COR-L47 (cell line): ENCODE measurements around the gene GRK3.
"Not testable (repeated sequence)": the region's sequence is repeated elsewhere in the genome, so short reads cannot be mapped to it uniquely, and the experiment has no call there.

Source experiments
- DNase-seq: peaks from one replicate; lab custom pipeline; 2025; lab: John Stamatoyannopoulos, UW

The GRK3 gene

DNA sequence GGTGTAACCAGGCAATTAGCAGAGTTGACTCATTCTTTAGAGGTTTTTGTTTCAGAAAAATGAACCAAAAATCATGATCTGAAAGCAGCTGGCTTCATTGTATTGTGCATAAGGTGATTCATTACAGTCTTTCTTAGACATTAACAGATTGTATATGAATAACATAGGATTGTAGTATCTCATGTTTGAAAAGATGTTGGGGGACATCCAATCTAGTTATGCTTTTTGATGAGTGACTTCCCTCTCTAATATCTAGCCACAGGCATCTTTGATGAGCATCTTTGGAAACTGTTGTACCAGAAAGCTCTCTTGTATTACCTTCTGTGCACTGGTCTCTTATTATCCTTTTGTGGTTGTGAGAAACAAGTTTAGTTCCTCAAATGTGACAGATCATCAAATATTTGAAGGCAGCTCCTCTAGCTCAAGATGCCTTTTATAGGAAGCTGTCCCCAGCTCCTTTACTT is 8.3 kb downstream of the GRK3 start:
- no peak for DNase-seq

DNA sequence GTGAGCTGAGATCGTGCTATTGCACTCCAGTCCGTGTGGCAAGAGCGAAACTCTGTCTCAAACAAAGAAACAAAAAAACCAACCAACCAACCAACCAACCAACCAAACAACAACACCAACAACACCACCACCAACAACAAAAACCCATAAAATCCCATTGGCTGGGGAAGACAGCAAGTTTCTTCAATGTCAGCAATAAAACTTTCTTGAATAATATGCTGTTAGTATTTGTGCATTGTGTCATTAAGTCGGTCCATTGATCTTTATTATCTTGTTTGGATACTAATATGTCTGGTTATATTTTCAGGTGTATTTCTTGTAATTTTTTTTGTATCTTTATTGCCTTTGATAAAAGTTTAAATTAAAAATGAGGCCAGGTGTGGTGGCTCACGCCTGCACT is 9.4 kb downstream of the GRK3 start:
- DNase-seq = no peak

DNA sequence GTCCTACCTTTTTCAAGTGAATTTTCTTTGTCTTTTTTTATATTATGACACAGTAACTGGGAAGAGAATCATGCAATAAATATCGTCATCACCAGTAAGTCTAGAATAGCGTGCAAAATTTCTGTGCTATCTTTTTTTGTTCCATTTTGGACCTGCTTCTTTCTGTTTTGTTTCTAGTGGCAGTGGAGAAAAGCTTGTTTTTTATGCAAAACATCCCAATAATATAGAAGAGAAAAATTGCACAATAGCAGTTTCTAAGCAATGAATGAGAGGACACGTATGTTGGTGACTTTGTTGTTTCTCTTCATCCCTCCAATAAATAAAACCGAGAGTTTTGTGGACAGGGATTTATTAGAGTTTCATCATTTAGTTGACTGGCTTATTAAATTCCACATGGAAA is 10.3 kb downstream of the GRK3 start:
- no peak for DNase-seq

DNA sequence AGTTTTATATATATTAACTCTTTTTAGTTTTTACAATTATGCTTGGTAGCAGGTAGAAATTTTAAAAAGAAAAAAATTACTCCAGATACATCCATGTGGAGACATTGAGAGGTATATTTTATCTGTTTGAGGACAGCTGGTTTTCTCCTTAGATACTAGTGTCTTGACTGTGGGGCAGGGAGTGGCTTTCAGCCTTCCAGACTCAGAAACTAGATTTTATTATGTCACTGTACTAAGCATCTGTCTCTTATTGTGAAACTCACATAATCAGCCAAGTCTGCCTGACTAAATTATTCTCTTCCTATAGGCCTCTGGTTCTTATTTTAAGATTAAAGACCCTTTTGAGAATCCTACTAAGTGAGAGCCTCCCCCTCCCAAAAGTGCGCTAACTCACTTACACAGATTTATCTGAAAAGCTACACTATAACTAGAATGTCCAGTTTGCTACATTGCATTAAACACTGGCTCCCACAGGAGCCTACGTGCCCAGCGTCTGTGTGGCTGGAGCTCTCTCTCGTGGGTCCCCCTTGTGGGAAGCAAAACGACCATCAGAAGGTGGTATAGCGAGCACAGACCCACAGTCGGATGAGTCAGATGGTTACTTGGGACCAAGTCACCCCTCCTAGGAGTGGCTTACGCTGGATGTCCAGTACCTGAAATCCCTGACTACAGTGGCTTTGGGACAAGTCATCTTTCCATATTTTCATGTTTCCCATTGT is 11.4 kb downstream of the GRK3 start:
- DNase-seq = not testable (repeated sequence)

DNA sequence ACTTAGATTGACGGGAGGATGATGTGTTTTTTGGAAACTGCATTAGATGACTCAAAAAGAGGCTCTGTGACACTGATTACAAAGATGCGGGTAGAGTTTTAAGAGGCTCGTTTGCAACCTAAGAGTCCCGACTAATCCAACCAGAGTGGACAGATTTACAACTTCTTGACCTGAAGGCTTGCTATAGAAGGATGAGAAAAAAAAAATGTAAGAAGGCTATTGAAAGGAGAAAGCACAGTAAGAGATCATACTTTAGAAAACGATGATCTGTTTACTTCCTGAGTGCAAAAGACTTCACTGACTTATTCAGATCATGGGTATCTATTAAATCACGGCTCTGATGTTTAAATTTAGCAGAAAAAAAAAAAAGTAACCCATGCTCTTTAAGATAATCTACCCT is 17.0 kb downstream of the GRK3 start:
- DNase-seq = not testable (repeated sequence)

DNA sequence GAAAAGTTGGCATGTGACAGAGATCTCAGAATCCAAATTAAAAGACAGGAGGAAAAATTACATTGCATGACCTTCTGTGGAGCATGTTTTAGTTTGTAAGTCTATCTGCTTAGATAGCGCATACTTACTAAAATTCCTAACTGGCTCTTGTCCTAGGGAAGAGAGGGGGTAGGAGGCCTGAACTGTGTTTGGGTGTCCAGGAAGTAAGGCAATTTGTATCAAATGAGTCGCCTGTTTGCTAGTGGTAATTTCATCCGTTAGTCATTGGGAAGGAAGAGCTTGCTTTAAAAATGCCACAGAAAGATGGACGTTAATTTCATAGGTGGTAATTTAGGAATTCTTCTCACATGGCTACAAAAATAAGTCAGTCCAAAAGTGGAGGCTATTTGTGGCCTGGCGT is 18.5 kb downstream of the GRK3 start:
- DNase-seq = no peak

DNA sequence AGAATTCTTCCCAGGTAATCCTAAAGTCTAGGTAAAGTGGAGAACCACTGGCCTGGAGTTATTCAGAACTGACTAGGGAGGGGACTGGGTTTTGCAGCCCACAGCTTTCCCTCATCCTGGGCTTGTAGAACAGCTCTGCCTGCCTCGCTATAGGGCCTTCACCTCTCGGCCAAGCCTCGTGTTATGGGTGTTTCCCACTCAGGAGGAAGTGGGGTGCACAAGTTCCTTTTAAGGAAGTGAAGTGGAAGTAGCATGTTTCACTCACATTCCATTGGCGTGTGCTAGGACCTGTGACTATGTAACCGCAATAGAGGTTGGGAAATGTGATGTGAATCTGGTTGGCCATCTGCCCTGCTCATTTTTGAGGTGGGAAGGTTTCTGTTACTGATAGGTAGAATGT is 20.5 kb downstream of the GRK3 start:
- DNase-seq = not testable (repeated sequence)

DNA sequence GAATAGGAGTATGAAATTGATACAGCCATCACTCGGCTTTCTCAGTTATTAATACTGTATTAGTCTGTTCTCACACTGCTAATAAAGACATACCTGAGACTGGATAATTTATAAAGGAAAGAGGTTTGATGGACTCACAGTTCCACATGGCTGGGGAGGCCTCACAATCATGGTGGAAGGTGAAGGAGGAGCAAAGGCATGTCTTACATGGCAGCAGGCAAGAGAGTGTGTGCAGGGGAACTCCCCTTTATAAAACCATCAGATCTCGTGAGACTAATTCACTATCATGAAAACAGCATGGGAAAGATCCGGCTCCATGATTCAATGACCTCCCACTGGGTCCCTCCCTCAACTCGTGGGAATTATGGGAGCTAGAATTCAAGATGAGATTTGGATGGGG is 25.2 kb downstream of the GRK3 start:
- DNase-seq = not testable (repeated sequence)

DNA sequence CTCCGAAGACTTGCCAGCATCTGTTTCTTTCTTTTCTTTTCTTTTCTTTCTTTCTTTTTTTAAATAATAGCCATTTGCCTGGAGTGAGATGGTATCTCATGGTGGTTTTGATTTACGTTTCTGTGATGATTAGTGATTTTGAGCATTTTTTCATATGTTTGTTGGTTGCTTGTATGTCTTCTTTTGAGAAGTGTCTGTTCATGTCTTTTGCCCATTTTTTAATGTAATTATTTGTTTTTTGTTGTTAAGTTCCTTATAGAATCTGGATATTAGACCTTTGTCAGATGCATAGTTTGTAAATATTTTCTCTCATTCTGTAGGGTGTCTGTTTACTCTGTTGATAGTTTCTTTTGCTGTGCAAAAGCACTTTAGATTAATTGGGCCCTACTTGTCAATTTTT is 28.8 kb downstream of the GRK3 start:
- DNase-seq = not testable (repeated sequence)

DNA sequence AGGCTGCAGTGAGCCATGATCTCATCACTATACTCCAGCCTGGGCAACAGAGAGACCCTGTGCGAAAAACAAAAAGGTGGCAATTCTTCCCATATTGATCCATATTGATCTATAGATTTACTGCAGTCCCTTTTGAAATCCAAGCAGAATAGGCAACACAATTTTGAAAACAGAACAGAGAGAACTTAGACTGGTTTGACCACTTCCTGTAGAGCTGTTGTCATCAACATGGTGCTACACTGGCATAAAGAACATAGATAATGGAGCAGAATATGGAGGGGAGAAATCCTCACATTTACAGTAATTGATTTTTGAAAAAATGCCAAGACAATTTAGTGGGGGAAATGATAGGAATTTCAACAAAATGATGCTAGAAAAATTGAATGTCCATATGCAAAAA is 34.1 kb downstream of the GRK3 start:
- no peak for DNase-seq

DNA sequence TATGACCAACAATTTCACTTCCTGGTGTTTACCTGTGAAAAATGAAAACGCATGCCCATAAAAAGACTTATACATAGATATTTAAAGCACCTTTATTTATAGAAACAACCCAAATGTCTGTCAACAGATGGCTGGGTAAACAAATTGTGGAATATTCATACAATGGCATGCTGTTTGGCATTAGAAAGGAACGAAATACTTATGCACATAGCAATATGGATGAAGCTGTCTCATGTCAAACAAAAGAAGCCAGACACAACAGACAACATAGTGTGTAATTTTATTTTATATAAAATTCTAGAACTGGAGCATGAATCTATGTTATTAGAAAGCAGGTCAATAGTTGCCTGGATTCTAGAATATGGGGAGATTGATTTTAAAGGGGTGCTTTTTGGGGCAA is 38.0 kb downstream of the GRK3 start:
- no peak for DNase-seq

DNA sequence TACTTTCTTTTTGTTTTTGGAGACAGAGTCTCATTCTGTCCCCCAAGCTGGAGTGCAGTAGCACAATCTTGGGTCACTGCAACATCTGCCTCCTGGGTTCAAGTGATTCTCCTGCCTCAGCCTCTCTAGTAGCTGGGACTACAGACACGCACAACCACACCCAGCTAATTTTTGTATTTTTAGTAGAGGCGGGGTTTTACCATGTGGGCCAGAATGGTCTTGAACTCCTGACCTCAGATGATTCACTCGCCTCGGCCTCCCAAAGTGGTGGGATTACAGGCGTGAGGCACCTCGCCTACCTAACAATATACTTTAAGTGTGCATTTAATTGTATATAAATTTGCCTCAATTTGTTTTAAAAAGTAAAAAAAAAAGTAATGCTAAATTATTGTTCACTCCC is 38.4 kb downstream of the GRK3 start:
- DNase-seq = no peak

DNA sequence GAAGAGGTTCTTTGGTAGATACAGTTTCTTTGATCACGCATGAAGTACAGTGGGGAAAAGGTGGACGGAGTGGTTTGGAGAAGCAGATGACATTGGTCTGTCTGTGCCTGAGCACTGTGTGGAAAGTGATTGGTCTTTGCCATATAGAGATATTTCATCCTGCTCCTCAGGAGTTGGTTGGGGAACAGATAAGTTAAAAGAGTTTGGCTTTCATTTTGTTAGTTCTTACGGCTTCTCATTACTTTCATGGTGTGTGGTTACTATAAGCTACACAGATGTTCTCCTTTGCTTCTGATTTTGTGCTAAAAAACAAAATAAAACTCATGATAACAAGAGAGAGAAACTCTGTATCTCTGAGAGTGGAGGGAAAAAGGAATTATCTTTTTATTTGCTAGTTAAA is 40.7 kb downstream of the GRK3 start:
- DNase-seq = not testable (repeated sequence)

DNA sequence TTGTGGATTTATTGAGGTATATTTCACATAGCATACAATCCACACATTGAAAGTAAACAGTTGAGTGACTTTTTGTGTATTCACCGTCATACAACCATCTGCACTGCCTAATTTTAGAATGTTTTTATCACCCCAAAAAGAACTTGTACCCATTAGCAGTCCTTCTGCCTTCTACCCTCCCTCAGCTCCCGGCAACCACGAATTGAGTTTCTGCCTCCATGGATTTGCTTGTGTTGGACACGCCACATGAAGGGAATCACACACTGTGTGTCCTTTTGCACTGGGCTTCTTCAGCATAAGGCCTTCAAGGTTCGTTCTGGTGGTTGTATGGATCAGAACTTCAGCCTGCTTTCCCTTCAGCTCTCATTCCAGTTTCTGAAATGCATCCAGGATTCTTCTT is 41.1 kb downstream of the GRK3 start:
- DNase-seq = not testable (repeated sequence)

DNA sequence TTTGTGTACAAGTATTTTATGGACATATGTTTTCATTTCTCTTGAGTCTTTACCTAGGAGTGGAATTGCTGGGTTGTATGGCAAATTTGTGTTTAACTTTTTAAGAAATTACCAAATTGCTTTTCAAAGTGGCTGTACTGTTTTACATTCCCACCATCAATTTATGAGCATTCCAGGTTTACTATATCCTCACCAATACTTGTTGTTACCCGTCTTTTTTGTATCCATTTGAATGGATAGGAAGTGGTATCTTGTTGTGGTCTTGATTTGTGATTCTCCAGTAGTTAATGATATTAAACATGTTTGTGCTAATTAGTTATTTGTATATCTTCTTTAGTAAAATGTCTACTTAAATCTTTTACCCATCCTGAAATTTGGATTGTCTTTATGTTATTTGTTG is 46.8 kb downstream of the GRK3 start:
- not testable (repeated sequence) for DNase-seq

DNA sequence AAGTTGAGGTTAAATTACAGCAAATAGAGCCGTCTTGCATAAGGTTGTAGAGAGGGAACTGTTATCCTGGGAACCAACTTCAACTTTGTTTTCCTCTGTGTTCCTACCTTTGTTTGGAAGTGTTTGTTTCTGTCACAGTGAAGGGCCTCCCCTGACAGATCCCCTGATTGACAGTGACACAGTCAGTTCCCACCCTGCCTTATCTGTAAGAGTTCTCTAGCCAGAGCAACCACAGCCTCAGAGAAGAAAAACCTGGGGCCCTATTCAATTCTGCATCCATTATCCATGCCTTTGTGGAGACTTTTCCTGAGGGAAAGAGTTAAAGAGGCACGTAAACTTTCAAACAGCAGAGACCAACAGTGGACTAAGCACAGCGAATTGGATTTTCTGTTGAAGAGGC is 48.7 kb downstream of the GRK3 start:
- not testable (repeated sequence) for DNase-seq

DNA sequence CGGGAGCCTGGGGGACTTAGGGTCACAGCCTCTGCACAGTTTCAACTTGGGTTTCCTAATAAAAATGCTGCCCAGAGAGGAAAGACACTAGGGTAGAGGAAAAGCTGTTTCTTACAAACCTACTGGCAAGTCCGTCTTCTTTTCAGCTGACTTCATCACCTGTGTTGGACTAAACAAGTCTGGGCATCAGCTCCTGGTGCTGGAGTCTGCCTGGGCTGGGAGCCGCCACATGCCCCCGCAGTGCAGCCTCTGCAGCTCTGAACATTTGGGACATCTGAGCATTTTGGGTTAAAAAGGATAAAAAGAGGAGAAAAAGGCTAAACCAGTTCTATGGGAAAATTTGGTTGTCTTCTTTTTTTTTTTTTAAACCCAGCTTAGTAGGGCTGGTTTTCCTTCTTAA is 49.1 kb downstream of the GRK3 start:
- not testable (repeated sequence) for DNase-seq

DNA sequence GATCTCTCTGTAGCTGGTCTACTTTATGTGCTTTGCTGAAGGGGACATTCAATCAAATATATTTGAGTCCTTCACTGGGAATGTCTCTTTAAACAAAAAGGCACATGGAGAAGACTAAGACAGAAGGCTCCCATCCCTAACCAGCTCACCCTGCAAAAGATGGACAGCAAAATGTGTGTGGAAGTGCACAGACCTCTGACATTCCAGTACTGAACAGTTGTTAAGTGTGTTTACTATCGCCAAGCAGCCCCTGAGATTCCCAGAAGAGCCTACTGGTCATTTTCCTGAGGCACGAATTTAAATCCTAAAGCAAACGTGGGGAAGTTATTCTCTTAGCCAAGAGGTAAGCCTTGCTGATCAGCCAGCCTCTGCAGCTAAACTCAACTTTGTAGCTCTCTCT is 50.3 kb downstream of the GRK3 start:
- not testable (repeated sequence) for DNase-seq

DNA sequence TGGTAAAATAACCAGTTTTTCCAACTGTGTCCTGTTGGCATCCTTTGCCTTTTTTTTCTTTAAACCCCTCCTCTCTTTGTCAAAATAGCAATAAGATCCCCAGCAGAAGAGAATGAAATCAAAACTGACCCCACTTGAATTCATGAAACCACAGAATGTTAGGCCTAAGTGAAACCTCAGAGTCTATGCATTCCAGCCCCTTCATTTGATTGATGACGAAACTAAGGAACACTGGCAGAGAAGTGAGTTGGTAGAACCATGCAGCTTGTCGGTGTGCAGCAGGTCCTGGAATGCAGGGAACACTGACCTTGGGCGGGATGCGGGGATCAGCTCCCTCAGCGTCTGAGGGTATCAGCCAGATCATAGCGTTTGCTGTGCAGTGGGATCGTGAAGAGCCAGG is 57.5 kb downstream of the GRK3 start:
- DNase-seq = no peak

DNA sequence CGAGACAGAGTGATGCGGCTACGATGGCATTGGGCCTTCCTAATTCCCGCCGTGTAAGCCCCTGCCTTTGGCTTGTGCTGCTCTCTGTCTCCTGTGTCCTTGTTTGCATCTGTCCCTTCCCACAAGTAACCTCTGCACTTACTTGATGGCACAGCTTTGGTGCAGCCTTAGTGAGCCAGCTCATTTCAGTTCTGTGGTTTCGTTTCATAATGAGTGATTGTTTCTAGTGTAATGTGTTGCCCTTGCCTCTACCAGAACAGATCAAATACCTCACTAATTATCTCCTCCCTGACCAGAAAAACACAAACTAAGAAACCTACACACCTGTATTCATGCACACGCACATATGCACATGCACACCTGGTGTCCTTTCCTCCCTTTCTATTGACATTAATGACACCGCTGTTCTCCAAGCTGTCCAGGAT is 58.8 kb downstream of the GRK3 start:
- no peak for DNase-seq

DNA sequence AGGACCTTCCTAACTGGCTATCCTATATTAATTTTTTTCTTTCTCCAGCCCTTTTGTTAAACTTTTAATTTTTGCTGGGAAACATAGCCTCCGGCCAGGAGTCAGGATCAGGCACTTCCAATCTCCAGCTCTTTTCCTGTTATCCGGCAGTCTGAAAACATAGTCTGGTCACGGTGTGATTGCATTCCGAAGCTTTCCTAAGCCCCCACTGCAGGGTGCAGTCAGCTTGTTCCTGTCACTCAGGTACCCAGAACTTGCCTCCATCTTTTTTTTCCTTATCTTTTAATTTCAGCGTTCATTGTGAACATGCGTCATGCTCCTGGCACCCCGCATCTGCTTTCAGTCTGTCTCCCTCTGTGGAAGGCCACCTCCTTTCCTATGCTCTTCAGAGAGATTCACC is 59.4 kb downstream of the GRK3 start:
- no peak for DNase-seq

DNA sequence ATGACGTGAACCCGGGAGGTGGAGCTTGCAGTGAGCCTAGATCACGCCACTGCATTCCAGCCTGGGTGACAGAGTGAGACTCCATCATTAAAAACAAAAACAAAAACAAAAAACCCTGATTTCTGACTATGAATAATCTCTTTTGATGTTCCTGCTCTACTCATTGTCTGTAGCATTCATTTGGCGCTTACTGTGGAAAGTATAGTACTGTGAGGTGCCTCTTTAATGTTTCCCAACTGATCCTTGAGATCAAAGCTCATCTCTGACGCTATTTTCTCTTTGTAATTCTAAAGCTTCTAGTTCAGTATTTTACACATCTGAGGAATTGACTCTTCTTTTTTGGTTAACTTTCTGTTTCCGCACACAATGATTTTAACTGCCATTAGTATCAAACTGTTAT is 60.0 kb downstream of the GRK3 start:
- DNase-seq = no peak

DNA sequence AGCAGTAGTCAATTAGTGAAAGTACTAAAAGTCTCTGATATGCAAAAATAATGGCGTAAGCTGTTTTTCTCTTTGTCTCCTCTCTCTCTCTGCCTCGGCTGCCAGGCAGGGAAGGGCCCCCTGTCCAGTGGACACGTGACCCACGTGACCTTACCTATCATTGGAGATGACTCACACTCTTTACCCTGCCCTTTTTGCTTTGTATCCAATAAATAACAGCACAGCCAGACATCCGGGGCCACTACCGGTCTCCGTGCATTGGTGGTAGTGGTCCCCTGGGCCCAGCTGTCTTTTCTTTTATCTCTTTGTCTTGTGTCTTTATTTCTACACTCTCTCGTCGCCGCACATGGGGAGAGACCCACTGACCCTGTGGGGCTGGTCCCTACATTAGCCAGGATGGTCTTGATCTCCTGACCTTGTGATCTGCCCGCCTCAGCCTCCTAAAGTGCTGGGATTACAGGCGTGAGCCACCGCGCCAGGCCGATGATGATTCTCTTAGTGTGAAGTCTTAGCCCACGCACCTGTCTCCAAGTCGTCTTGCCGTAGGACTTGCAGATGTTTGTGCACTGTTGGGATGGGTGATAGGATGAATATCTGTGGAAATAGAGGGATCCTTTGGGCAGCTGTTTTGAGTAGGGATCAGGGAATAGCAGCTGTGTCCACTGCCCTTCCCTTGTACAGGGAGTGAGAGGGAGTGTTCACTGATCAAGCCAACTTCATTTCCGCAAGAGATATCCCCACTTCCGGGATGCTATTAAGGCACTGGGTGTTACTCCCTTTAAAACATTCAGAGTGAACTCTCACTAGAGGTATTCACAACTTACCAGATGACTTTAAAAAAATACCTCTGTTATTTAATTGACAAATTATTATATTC is 61.5 kb downstream of the GRK3 start:
- DNase-seq = not testable (repeated sequence)
